ENCODE results near the gene HOXB9.

Gene HOXB9

DNA sequence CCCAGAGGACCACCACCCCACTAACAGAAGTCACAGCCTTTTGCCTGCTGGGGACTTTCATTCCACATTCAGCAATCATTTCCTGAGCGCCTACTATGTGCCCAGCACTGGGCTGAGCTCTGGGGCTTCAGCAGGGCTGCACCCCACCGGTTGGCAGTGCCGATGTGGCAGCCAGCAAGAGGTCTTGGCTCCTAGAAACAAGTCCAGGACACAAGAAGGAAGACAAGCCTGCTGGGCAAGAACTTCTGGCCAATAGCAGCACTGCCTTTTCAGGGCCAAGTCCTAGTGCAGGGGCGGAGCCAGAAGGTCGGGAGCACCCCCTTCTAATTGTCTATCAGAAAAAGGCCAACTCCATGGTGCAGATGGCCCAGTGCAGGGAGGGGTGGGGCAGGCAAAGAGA is 13.0 kb upstream of the HOXB9 start:
- no peak for DNase-seq (ENCODE audit: low read depth)

- DNase-seq (ENCODE audit: low read depth) = no peak
Measured at GRCh38 chr17:48637323-48638260, 11.4 kb upstream of the HOXB9 start.

GRCh38 chr17:48636177-48637018 is 10.2 kb upstream of the HOXB9 start:
- no peak for DNase-seq (ENCODE audit: low read depth)

DNA sequence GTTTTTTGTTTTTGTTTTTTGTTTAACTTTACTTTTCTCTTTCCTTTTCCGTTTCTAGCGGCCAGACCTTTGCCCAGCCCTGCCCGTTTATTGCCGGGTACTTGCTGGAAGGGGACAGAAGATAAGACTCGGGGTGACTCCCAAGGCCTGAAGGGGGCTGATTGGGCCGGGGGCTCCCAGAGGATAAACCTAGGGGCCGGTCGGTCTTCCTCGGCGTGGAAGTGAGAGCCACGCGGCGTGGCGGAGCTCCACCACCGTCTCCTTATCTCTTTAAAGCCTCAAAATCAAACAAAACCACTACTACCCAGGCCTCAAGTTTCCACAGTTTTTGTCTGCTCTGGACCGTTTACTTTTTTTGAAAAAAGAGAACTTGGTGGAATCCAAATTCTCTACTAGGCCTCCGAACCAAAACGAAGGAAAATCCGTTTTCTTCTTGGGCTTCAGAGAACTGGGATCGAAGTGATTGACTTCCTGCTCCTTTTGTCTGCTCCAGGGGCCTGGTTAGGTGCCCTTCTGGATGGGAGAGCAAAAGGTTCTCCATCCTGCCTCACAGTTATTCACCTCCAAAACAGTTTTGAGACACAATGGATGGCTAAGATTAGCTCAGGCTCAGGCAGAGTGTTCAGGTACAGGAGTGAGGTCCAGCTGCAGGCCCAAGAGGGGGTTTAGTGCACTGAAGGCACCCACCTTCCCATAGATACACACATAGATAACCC is 8.5 kb upstream of the HOXB9 start:
- DNase-seq (ENCODE audit: low read depth) = no peak

DNA sequence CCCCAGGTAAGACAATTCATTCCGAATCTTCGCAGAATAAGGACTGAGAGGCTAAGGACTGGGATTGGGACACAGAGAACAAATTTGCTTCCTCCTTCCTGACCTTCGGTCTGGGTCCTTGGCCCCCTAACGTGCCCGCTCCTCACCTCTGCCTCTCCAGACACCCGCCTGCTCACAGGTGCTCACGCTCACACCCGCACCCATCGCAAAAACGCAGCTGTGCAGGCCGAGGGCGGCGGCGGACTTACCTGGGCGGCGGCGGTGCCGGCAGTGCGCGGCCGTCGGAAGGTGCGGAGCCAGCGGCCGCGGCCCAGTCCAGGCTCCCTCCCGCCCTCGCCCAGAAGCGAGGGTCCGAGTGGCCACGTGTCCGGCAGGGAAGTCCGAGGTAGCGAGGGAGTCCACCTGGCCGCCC is 7.1 kb upstream of the HOXB9 start:
- no peak for DNase-seq (ENCODE audit: low read depth)

DNA sequence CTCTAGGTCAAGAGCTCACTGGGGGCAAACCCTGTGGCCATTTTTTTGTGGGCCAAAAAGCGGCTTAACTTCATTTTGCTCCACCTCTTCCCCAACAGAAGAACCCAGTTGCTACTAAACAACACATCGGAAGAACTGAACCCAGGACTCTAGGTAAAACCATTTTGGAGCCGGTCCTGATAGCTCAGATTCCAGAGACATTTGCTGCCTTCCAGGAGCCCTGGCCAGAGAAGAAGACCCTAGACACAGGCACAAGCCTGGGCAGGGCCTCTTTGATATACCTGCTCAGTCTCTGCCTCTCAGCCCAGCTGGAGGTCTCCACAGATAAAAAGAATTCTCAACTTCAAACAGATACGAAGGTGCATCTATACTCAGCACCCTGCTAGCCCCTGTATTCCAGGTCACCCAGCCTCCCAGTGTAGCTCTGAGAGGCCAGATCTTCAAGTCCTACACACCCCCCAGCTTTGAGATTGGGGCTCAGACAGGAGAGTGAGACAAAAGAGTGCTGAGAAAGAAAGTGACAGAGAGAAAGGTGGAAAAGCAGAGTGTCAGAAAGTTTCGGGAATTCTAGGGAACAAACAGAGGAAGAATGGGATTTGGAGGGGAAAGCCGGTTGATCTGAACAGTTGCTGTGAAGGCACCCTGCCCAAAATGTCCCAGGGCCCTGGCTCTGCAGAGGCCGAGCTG is 6.6 kb upstream of the HOXB9 start:
- no peak for DNase-seq (ENCODE audit: low read depth)

GRCh38 chr17:48631693-48632578 is 5.8 kb upstream of the HOXB9 start:
- no peak for DNase-seq (ENCODE audit: low read depth)

GRCh38 chr17:48630925-48631692 is 5.0 kb upstream of the HOXB9 start:
- DNase-seq (ENCODE audit: low read depth) = no peak

- DNase-seq (ENCODE audit: low read depth) = no peak
Measured at GRCh38 chr17:48630009-48630924, 4.1 kb upstream of the HOXB9 start.

DNA sequence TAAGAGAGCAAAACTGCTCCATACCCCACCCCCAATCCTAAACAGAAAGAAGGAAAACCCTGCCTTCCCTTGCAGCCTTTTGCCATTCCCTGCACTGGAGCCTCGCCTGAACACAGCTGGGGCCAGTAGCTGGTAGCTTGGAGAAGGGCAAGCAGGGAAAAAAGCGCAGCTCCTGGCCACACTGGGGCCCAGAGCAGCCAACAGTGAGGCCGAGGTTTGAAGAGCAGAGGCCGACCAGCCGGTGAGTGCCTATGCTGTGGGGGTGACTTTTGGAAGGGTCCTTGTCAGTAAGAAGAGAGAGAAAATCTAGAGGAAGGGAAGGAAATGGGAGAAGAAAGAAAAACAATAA is 3.2 kb upstream of the HOXB9 start:
- DNase-seq (ENCODE audit: low read depth) = no peak

DNA sequence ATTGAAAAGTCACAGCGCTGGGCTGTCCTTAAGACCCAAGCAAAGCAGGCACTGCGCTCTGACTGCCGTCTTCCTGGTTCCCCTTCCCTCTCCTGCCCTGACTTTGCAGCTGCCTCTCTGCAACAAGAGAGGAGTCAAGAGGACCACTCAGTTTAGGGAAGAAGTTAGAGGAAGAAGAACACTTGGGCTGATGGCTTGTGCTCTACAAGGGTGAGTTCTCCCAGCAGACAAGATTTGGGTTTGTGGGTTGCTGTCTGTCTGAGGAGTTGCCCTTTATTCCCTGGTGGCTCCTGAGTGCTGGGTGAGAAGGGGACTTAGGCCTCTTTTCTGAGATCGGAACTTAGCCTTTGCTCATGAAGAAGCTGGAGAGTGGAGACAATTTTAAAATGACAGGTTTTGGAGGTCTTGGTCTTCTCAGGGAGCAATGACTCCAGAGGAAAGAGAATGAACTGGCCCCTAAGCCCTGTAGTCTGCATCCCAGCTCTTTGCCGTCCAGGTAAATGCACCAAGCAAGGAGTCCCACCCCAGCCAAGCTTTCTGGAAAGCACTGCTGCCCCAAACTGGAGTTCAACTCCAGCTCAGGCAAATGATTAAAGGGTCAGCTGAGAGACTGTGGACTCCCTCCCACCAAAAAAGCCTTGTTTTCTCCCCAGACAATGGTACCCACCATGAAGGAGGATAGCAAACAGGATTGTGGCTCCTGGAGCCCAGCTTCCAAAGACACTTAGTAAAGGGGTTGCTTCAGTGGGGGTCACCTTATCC is 2.7 kb upstream of the HOXB9 start:
- DNase-seq (ENCODE audit: low read depth) = no peak

DNA sequence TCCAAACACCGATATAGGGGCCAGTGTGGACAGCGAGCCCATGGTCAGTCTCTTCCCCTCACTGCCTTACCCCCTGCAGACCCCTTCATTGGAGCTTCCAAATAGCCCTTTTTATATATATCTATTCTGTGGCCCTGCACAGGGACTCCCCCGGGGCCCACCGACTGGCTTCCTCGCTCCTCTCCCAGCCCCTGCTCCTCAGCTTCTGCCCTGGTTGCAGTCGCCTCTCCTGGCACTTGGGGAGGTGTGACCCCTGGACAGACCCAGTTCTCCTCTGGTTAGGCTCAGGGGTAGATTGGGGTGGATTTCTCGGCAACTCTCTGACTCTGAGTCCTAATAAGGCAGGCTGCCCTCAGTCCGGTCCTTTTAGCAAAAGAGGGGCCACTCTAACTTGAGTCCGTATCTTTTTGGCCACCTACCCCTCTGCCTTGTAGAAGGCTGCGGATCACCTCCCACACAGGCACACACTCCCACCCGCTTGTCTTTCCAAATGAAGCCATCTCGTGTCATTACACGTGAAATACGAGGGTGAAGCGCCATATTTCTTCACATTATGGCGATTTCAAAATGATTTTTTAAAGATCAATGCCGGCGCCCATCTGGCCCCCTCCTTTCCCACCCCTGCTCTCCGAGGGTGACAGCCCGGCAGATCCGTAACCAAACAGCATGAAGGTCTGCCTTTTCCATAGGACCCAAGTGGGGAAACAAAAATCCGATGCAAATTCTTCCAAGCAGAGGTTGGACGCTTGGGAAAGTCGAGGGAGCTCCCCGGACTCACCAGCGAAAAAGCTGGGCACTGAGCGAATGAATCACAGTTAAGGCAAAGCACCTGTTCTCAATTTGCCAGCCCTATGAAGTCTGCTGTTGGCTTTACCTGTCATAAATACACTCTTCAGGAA is 1.7 kb upstream of the HOXB9 start:
- DNase-seq (ENCODE audit: low read depth) = no peak

DNA sequence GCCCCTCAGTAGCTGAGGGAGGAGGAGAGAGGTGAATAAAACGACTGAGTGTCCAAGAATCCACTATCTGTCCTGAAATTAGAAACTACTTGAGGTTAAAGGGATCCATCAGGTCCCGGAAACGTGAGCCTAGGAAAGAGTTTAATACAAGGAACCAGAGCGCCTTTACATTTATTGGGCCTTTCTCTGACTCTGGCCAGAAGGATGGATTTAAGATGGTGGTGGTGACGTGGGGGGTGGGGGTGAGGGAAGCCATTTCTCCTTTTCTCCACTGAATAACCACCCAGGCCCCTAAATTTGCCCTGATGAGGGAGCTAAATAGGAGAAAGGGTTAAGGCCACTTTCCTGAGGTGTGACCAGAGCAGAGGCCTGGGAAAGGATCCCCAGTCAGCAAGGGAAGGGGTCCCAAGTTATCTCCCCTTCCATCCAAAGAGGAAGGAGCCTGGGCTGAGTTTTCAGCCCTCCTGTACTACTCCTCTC is 1.0 kb upstream of the HOXB9 start:
- no peak for DNase-seq (ENCODE audit: low read depth)

- no peak for DNase-seq (ENCODE audit: low read depth)
Measured at GRCh38 chr17:48625495-48626244, 488 bp downstream of the HOXB9 start.

- DNase-seq (ENCODE audit: low read depth) = no peak
Measured at GRCh38 chr17:48624544-48625494, 1.3 kb downstream of the HOXB9 start.

Measured in stimulated activated CD4-positive, alpha-beta T cell treated with anti-CD3 and anti-CD28 coated beads, Interleukin-2, amount 100 ng/mL, for 4 hours (primary cell).